Measurements from ENCODE around the gene CFAP74. TPM values are rescaled to one million over a fixed set of nuclear protein-coding genes. Genes with fewer than 3 reads are reported as not detected.

Gene CFAP74
- total and polyA plus RNA-seq, 2 of the 13 experiments (the other 11 are each of a cell fraction or from before 2014, with no cell fraction given): 0.27 to 0.62 TPM

- 96% methylated on average over 11 of the region's 11 CpGs for WGBS (ENCODE audit: low lambda C conversion rate)
- CTCF ChIA-PET (ENCODE audit: low intra/inter-chr PET ratio, low total read pairs): no interaction called here
- Histone ChIP-seq H2AFZ (ENCODE audit: low read length) (no peak overlapping the region), H3K9ac (ENCODE audit: insufficient read depth, low read depth, low read length) (no peak overlapping the region), H3K4me3 (replicated peaks in 1 of 3; ENCODE audit: insufficient read depth in 1 of 3, low read depth in 2 of 3, low read length in 3 of 3) (no peak overlapping the region), H3K27me3 (ENCODE audit: control insufficient read depth in 1 of 2, insufficient read depth in 2 of 2, low read length in 2 of 2) (no peaks in the 10 kb centered on the region), H3K9me3 (ENCODE audit: low read length) (no peaks in the 10 kb centered on the region), H3K36me3 (replicated peaks in 1 of 2; ENCODE audit: control insufficient read depth in 1 of 2, insufficient read depth in 2 of 2, low read length in 2 of 2) (peaks cover 23 to 48% of the 10 kb centered on the region in 2 experiments), H3K27ac (ENCODE audit: extremely low read length, insufficient read depth, low read length) (no peak overlapping the region), H3K4me1 (ENCODE audit: insufficient read depth, low read length) (peaks cover 46% of the 10 kb centered on the region), H4K20me1 (ENCODE audit: insufficient read depth, low read length) (peaks cover 88% of the 10 kb centered on the region), H3K4me2 (ENCODE audit: low read depth, low read length) (no peak overlapping the region), H3K79me2 (ENCODE audit: insufficient read depth, low read length) (peaks cover 91% of the 10 kb centered on the region)
- intact Hi-C loops (cut with micrococcal nuclease; ENCODE audit: unreplicated experiment): no loop called here
- ATAC-seq (no peak), DNase-seq (ENCODE audit: low spot score) (no peak), FAIRE-seq (no peak)
- POLR2A ChIA-PET: interaction anchor here (0.6 kb wide), 1 partner anchor 182 kb away, joined by 3 read pairs; no protein-coding TSS in a partner anchor
- in situ Hi-C loops (cut with HindIII; ENCODE audit: extremely low pct_ligation_motif_present, low pct_unique_long_range_greater_than_20kb): no loop called here
- TF ChIP-seq AKAP8 (CRISPR knock-in tag; IDR thresholded peaks at IDR 0.05) (0 out of 2 replicates have a peak, but pooled peaks have one; percentile 57), DMTF1 (CRISPR knock-in tag; IDR thresholded peaks at IDR 0.05) (no peak), ZNF720 (CRISPR knock-in tag; IDR thresholded peaks at IDR 0.05) (no peak), ZFY (CRISPR knock-in tag; IDR thresholded peaks at IDR 0.05) (no peak), NCOR1 (IDR thresholded peaks at IDR 0.05; ENCODE audit: borderline replicate concordance, low read length) (no peak)
- no TSS peak for BruUV-seq (replicated peaks)
Observed at GRCh38 chr1:1876335-1876930, 127.2 kb downstream of the CFAP74 start.

- no TSS peak for BruUV-seq (replicated peaks)
- TF ChIP-seq ZHX1 (CRISPR knock-in tag; IDR thresholded peaks at IDR 0.05; ENCODE audit: low read depth) (no peak), ZNF343 (CRISPR knock-in tag; IDR thresholded peaks at IDR 0.05) (no peak), GABPA (IDR thresholded peaks at IDR 0.05; ENCODE audit: low read depth, low read length) (no peak), GABPA (CRISPR knock-in tag; IDR thresholded peaks at IDR 0.05; ENCODE audit: low read depth) (no peak), ZNF704 (CRISPR knock-in tag; IDR thresholded peaks at IDR 0.05; ENCODE audit: borderline replicate concordance) (no peak), ZFP36L1 (CRISPR knock-in tag; IDR thresholded peaks at IDR 0.05) (no peak), NFIC (IDR thresholded peaks at IDR 0.05; ENCODE audit: low read length) (no peak), ZNF180 (CRISPR knock-in tag; IDR thresholded peaks at IDR 0.05; ENCODE audit: borderline replicate concordance, low read depth) (no peak)
Observed at GRCh38 chr1:1875932-1876331, 127.7 kb downstream of the CFAP74 start.

More at GRCh38 chr1:1875932-1876331, 127.7 kb downstream of the CFAP74 start:
- Histone ChIP-seq H4K20me1 (ENCODE audit: insufficient read depth, low read length) (peaks cover 88% of the 10 kb centered on the region), H3K4me2 (ENCODE audit: low read depth, low read length) (no peak overlapping the region), H3K79me2 (ENCODE audit: insufficient read depth, low read length) (peaks cover 91% of the 10 kb centered on the region), H3K27me3 (ENCODE audit: control insufficient read depth in 1 of 2, insufficient read depth in 2 of 2, low read length in 2 of 2) (no peaks in the 10 kb centered on the region), H3K4me1 (ENCODE audit: insufficient read depth, low read length) (peaks cover 41% of the 10 kb centered on the region), H3K27ac (ENCODE audit: extremely low read length, insufficient read depth, low read length) (no peak overlapping the region), H3K4me3 (replicated peaks in 1 of 3; ENCODE audit: insufficient read depth in 1 of 3, low read depth in 2 of 3, low read length in 3 of 3) (no peak overlapping the region), H3K9me3 (ENCODE audit: low read length) (no peaks in the 10 kb centered on the region), H3K9ac (ENCODE audit: insufficient read depth, low read depth, low read length) (no peak overlapping the region), H3K36me3 (replicated peaks in 1 of 2; ENCODE audit: control insufficient read depth in 1 of 2, insufficient read depth in 2 of 2, low read length in 2 of 2) (peaks cover 23 to 46% of the 10 kb centered on the region in 2 experiments), H2AFZ (ENCODE audit: low read length) (no peak overlapping the region)
- WGBS (ENCODE audit: low lambda C conversion rate): 100% methylated on average over 1 of the region's 1 CpG
- intact Hi-C loops (cut with micrococcal nuclease; ENCODE audit: unreplicated experiment) (no loop called here), in situ Hi-C loops (cut with HindIII; ENCODE audit: extremely low pct_ligation_motif_present, low pct_unique_long_range_greater_than_20kb) (no loop called here)
- no peak for FAIRE-seq
- CTCF ChIA-PET (ENCODE audit: low intra/inter-chr PET ratio, low total read pairs): no interaction called here
- no peak for ATAC-seq
- DNase-seq (ENCODE audit: low spot score): no peak
- POLR2A ChIA-PET: interaction anchor here (0.6 kb wide), 2 partner anchors 21 to 181 kb away, joined by 3 to 4 read pairs; no protein-coding TSS in a partner anchor

All from HepG2 (cell line).